Common myeloid progenitor, CD34-positive (primary cell): ENCODE data around the gene SARDH.
"Not testable (repeated sequence)": the region's sequence is repeated elsewhere in the genome, so short reads cannot be mapped to it uniquely, and the experiment has no call there.

Source experiments
- CTCF ChIA-PET: fragments of 350-600 bp; sonication (Branson Sonifier 250); formaldehyde crosslinking; loops from one replicate; lab custom pipeline; 2021; ENCODE audit warnings: antibody characterized with exemption; lab: Charles Lee
- POLR2A ChIA-PET: fragments of 350-600 bp; sonication (Branson Sonifier 250); formaldehyde crosslinking; loops from one replicate; lab custom pipeline; 2021; ENCODE audit warnings: antibody characterized with exemption; lab: Charles Lee
- DNase-seq, 3 donors: peaks; one replicate each; pipeline versions ENCODE4 v3.0.0 to v3.0.0-alpha.2; 2013
- H3K27ac ChIP-seq, 2 experiments: 1 replicate in 1 of 2; 2 replicates in 1 of 2; pipeline ENCODE4 v1.7.0; 2013; ENCODE audit warnings: inconsistent platforms in 2 of 2, low read length in 2 of 2, mild to moderate bottlenecking in 2 of 2, low read depth in 1 of 2, moderate library complexity in 1 of 2; ENCODE audit not compliant: severe bottlenecking in 2 of 2, insufficient read depth in 1 of 2, poor library complexity in 1 of 2
- H3K27me3 ChIP-seq, 5 experiments: replicated peaks in 2 of 5; 1 replicate in 3 of 5; 2 replicates in 2 of 5; pipeline versions ENCODE4 v1.6.1 to v1.7.0; 2013; ENCODE audit warnings: low read length in 4 of 5, mild to moderate bottlenecking in 2 of 5, moderate library complexity in 2 of 5, inconsistent platforms in 1 of 5; ENCODE audit not compliant: insufficient read depth in 5 of 5, control insufficient read depth in 4 of 5
- H3K36me3 ChIP-seq, 4 experiments: 1 replicate in 2 of 4; 2 replicates in 2 of 4; pipeline versions ENCODE4 v1.6.1 to v1.7.0; 2013; ENCODE audit warnings: low read length in 3 of 4, control low read depth in 1 of 4, mild to moderate bottlenecking in 1 of 4; ENCODE audit not compliant: control insufficient read depth in 4 of 4, insufficient read depth in 4 of 4
- H3K4me1 ChIP-seq, 4 experiments: 1 replicate in 3 of 4; 2 replicates in 1 of 4; pipeline versions ENCODE4 v1.6.1 to v1.7.1; 2013; ENCODE audit warnings: low read length in 3 of 4, mild to moderate bottlenecking in 3 of 4, control low read depth in 1 of 4, inconsistent platforms in 1 of 4, moderate library complexity in 1 of 4; ENCODE audit not compliant: control insufficient read depth in 4 of 4, insufficient read depth in 4 of 4; ENCODE audit errors: control extremely low read depth in 1 of 4
- H3K4me3 ChIP-seq, 7 experiments: 1 replicate in 4 of 7; 2 replicates in 3 of 7; pipeline versions ENCODE4 v1.5.1 to v1.7.0; 2013; ENCODE audit warnings: mild to moderate bottlenecking in 7 of 7, low read length in 6 of 7, moderate library complexity in 6 of 7, inconsistent platforms in 2 of 7, low read depth in 2 of 7, control low read depth in 1 of 7; ENCODE audit not compliant: insufficient read depth in 4 of 7, control insufficient read depth in 1 of 7; ENCODE audit errors: extremely low read depth in 1 of 7
- H3K9me3 ChIP-seq, 5 experiments: 1 replicate in 4 of 5; 2 replicates in 1 of 5; pipeline versions ENCODE4 v1.6.1 to v1.7.1; 2013; ENCODE audit warnings: low read length in 4 of 5, mild to moderate bottlenecking in 2 of 5, inconsistent platforms in 1 of 5, low read depth in 1 of 5, moderate library complexity in 1 of 5; ENCODE audit not compliant: control insufficient read depth in 4 of 5, insufficient read depth in 2 of 5; ENCODE audit errors: control extremely low read depth in 1 of 5
- WGBS: methylation state at CpG from one replicate; pipeline ENCODE4 v1.1.5; 2013; ENCODE audit not compliant: insufficient coverage; 5-methylcytosine and 5-hydroxymethylcytosine counted together

Gene SARDH

DNA sequence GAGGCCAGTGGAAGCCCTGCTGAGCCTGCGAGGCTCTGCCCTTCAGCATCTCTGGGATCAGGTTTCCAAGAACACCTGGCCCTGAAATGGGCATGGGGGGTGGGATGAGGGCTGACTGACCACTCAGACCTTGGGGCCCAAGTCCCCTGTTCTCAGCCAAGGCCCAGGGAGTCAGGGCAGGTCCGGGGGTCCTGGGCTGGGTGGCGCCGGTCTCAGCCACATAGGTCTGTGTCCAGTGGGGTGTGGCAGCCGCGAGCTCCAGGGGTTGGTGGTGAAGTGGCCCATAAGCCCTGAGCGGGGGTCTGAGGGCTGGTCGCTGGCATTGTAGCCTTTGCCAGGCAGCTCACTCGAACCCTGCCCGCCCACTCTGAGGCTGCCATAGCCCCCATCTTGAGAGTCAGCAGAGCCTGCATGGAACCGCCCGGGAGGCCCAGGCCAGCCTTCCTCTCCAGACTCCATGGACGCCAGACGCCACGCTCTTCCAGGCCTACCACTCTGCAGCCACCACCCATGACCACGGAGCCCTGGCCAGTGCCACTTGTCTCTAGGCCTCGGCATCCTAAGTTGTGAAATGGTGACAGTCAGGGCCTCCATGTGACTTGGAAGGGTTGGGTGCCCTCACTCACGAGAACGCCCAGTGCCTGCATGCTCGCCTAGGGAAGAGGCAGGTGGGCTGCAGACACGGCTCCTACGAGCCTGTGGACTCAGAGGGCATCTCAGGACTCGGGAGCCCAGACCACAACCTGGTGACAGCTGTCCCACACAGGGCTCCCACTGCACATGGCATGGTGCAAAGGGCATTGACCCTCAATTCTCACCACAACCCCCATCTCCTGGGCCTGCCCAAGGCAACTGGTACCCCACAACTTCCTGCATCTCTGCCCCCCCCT lies 108.7 kb downstream of the SARDH start:
- 97% methylated on average over 21 of the region's 23 CpGs for WGBS
- H3K27ac ChIP-seq, result no peak overlapping the region
- no peak overlapping the region for H3K4me3 ChIP-seq
- peaks cover 0 to 26% (median 5%) of the 10 kb centered on the region in 5 experiments for H3K9me3 ChIP-seq
- ChIA-PET POLR2A (interaction anchor here (0.7 kb wide), 1 partner anchor 87 kb away, joined by 3 read pairs; no protein-coding TSS in a partner anchor), CTCF (no interaction called here)
- DNase-seq, result no peak
- peaks cover 0 to 10% (median 3%) of the 10 kb centered on the region in 4 experiments for H3K4me1 ChIP-seq
- H3K27me3 ChIP-seq, result peaks cover 0 to 16% (median 3%) of the 10 kb centered on the region in 5 experiments
- no peaks in the 10 kb centered on the region for H3K36me3 ChIP-seq

DNA sequence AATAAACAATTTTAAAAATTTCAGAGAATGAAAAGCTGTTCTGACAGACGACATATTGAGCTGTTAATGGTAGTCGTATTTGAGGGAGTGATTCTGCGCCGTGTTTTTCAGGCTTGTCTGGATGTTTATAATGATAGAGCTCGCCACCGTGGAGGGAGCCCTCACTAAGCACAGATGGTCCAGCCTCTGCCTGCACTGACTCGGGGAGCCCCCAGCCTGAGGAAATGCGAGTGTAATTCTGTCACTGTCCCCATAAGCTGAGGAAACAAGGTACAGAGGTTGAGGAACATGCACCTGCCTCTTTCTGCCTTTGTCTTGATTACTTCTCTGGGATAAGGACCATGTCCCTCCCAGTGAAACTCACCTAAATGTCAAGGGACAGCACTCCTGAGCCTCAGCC lies 109.4 kb downstream of the SARDH start:
- H3K4me1 ChIP-seq, result peaks cover 0 to 3% (median under 1%) of the 10 kb centered on the region in 4 experiments
- no peak overlapping the region for H3K27ac ChIP-seq
- H3K4me3 ChIP-seq, result no peak overlapping the region
- no peaks in the 10 kb centered on the region for H3K36me3 ChIP-seq
- H3K9me3 ChIP-seq, result peaks cover 0 to 26% (median 5%) of the 10 kb centered on the region in 5 experiments
- ChIA-PET POLR2A (interaction anchor here (0.9 kb wide), 1 partner anchor 20 kb away, joined by 3 read pairs; the partner anchor contains the start of gene FAM163B), CTCF (no interaction called here)
- H3K27me3 ChIP-seq, result peaks cover 0 to 14% (median 3%) of the 10 kb centered on the region in 5 experiments
- no peak for DNase-seq
- WGBS, result 91% methylated on average over 8 of the region's 8 CpGs

DNA sequence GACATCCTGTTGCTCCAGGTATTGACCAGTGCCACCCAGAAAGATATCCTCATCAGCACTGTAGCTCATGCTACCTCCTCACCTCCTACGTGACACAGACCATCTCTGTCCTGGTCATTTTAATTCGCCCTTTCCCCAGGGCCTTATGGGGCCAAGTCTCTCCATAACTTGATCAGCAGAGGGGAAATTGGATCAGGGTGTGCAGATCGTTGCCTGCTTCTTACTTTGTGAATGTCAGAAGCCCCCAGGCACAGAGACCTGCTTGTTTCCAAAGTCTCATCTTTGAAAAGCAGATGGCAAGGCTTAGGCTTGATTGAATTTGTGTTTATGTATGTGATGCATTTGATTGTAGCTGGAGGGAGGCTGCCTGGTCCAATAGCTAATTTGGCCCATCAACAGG lies 110.8 kb downstream of the SARDH start:
- H3K36me3 ChIP-seq, result no peaks in the 10 kb centered on the region
- CTCF ChIA-PET, result no interaction called here
- WGBS, result 89% methylated on average over 3 of the region's 3 CpGs
- H3K27me3 ChIP-seq, result peaks cover 0 to 27% (median 5%) of the 10 kb centered on the region in 5 experiments
- H3K27ac ChIP-seq, result no peak overlapping the region
- no peak for DNase-seq
- no peak overlapping the region for H3K4me3 ChIP-seq
- no peaks in the 10 kb centered on the region for H3K4me1 ChIP-seq
- H3K9me3 ChIP-seq, result peaks cover 0 to 26% (median 5%) of the 10 kb centered on the region in 5 experiments
- POLR2A ChIA-PET, result no interaction called here

DNA sequence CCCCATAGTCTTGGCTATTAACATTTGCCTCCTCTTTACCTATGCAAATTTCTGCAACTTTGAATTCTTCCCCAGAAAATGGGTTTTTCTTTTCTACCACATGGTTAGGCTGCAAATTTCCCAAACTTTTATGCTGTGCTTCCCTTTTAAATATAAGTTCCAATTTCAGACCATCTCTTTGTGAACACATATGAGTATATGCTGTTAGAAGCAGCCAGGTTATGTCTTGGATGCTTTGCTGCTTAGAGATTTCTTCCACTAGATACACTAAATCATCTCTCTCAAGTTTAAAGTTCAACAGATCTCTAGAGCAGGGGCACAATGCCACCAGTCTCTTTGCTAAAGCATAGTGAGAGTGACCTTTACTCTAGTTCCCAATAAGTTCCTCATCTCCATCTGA lies 112.1 kb downstream of the SARDH start:
- H3K4me1 ChIP-seq, CTCF ChIA-PET, DNase-seq, POLR2A ChIA-PET, H3K27ac ChIP-seq, H3K4me3 ChIP-seq, H3K36me3 ChIP-seq: not testable (repeated sequence)
- Histone ChIP-seq H3K9me3 (peaks cover 0 to 26% (median 5%) of the 10 kb centered on the region in 5 experiments), H3K27me3 (peaks cover 0 to 36% (median 8%) of the 10 kb centered on the region in 5 experiments)

DNA sequence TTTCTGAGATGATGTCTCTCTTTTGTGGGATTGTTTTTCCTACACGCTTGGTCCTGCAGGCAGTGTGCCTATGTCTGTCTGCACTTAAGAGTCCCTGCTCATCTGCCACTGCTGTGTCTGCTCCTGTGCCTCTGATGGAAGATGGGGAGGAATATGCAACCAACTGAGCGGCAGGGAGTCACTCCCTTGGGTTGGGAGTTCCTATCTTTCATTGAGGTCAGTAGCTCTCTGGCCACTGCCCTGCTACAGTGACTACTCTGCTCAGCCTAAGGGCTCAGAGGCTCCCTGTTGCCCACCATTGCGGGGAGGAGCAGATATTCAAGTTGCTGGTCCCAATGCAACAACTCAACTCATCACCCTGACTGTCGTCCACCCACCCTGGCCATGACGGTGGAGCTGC lies 115.6 kb downstream of the SARDH start:
- Histone ChIP-seq H3K9me3 (peaks cover 0 to 26% (median 5%) of the 10 kb centered on the region in 5 experiments), H3K27ac (no peak overlapping the region), H3K4me1 (peaks cover 3 to 9% (median 6%) of the 10 kb centered on the region in 4 experiments), H3K27me3 (peaks cover 0 to 44% (median 17%) of the 10 kb centered on the region in 5 experiments), H3K36me3 (no peaks in the 10 kb centered on the region), H3K4me3 (no peak overlapping the region)
- WGBS, result 90% methylated on average over 3 of the region's 5 CpGs
- no peak for DNase-seq
- CTCF ChIA-PET, result no interaction called here
- POLR2A ChIA-PET, result no interaction called here

DNA sequence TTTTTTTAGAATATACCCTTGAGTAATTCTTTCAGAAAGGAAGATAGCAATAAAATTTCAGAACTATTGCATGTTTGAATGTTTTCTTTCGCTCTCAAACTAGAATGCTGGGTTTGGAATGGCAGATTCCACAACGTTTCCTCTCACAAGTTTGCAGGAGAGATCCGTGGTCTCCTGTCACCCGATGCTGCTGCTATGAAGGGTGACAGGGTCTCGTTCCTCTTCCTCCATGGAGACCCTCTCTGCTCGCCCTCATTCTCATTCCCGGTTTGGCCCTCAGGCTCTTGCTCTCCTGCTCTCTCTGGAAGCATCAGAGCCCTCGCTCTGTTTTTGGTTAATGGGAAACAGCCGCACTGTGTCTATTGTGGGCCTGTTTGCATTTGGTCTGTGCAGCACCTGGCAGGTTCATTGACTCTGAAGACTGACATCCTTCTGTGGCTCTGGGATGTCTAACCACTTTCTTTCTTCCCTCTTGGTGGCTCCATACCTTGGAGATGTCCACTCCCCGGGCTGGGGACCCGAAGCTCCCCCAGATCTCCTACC lies 116.4 kb downstream of the SARDH start:
- Histone ChIP-seq H3K27ac (no peak overlapping the region), H3K36me3 (no peaks in the 10 kb centered on the region), H3K4me3 (no peak overlapping the region), H3K4me1 (peaks cover 3 to 9% (median 6%) of the 10 kb centered on the region in 4 experiments), H3K27me3 (peaks cover 0 to 46% (median 17%) of the 10 kb centered on the region in 5 experiments), H3K9me3 (peaks cover 0 to 20% (median 5%) of the 10 kb centered on the region in 5 experiments)
- no peak for DNase-seq
- 81% methylated on average over 11 of the region's 11 CpGs for WGBS
- ChIA-PET POLR2A (no interaction called here), CTCF (no interaction called here)

DNA sequence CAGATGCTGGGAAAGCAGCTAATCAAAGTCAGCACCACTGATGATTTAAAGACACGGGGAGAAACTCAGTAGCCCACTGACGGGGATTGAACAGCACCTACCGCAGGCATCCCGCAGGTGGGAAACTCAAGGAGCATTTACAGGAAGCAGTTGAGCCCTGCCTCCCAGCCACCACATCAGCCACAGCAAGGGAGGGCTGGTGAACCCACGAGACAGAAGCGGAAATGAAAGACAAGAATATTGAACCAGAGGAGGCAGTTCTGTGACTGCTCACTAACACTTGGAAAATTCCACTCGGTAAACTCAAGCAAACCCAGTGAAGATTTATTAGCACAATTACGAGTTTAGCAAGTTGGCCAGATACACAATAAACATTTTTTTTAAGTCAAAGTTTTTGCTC lies 118.4 kb downstream of the SARDH start:
- ChIA-PET CTCF (no interaction called here), POLR2A (no interaction called here)
- Histone ChIP-seq H3K36me3 (no peaks in the 10 kb centered on the region), H3K4me1 (peaks cover 3 to 9% (median 6%) of the 10 kb centered on the region in 4 experiments), H3K27ac (no peak overlapping the region), H3K9me3 (peaks cover 0 to 2% (median 0%) of the 10 kb centered on the region in 5 experiments), H3K27me3 (peaks cover 0 to 62% (median 28%) of the 10 kb centered on the region in 5 experiments), H3K4me3 (no peak overlapping the region)
- 4% methylated on average over 8 of the region's 8 CpGs for WGBS
- peak; percentile 38 to 80 (median 71) for DNase-seq
